HCT116 (cell line): ENCODE results near the gene FBXL4. TPM values are rescaled to one million over a fixed set of nuclear protein-coding genes. Genes with fewer than 3 reads are reported as not detected.

Source experiments
- ATAC-seq: fragments of 200-7000 bp; cut with Tn5 transposase; 2 replicates; pipeline ENCODE4 v1.9.1; 2020; ENCODE audit warnings: mild to moderate bottlenecking, moderate library complexity
- BruUV-seq: library from RNA; stranded (reverse); fragments of 400-500 nt; replicated peaks from 2 replicates; lab custom pipeline; 2021; lab: Mats Ljungman, UMichigan
- CTCF ChIA-PET: fragments of 300-600 bp; sonication (Branson Sonifier 250); formaldehyde crosslinking; loops from one replicate; lab custom pipeline; 2021; ENCODE audit warnings: antibody characterized with exemption; lab: Charles Lee
- POLR2A ChIA-PET: fragments of 300-600, 350-600 bp; sonication (Branson Sonifier 250); formaldehyde crosslinking; loops from one replicate; lab custom pipeline; 2021; ENCODE audit warnings: antibody characterized with exemption; lab: Charles Lee
- RAD21 ChIA-PET, 2 experiments: fragments of 300-600 bp; sonication (Branson Sonifier 250); formaldehyde crosslinking; loops; one replicate each; lab custom pipeline; 2023; ENCODE audit warnings: low total read pairs in 2 of 2; ENCODE audit not compliant: uncharacterized antibody in 2 of 2, unreplicated experiment in 2 of 2, low non-redundant PET in 1 of 2; lab: Charles Lee
- DNase-seq: peaks from one replicate; pipeline ENCODE4 v3.0.0-alpha.2; 2010; ENCODE audit warnings: low read depth, low spot score
- H2AFZ ChIP-seq: fragments of 200-600 bp; shearing (Covaris generic), sonication (generic); 2 replicates; pipeline ENCODE4 v1.6.1; 2017; ENCODE audit warnings: low read depth, mixed run types, mixed read lengths, antibody characterized with exemption, low read length; ENCODE audit not compliant: poor library complexity, severe bottlenecking
- H3K27ac ChIP-seq: 2 replicates; pipeline ENCODE4 v1.5.1; 2012; ENCODE audit warnings: low read depth, low read length
- H3K27me3 ChIP-seq: fragments of 200-600 bp; sonication (generic); 2 replicates; pipeline ENCODE4 v1.6.1; 2016; ENCODE audit warnings: mixed run types, low read length, mixed read lengths; ENCODE audit not compliant: insufficient read depth
- H3K36me3 ChIP-seq, 2 experiments: fragments of 200-500 bp in 1 of 2; fragments of 200-600 bp in 1 of 2; sonication (Bioruptor generic) in 1 of 2; sonication (generic) in 1 of 2; 2 replicates each; pipeline versions ENCODE4 v1.5.1 to v1.6.1; 2014 to 2016; ENCODE audit warnings: low read length in 2 of 2, inconsistent platforms in 1 of 2, mixed read lengths in 1 of 2, mixed run types in 1 of 2; ENCODE audit not compliant: insufficient read depth in 2 of 2, control insufficient read depth in 1 of 2
- H3K4me1 ChIP-seq, 2 experiments: fragments of 200-600 bp in 1 of 2; sonication (generic) in 1 of 2; 2 replicates each; pipeline versions ENCODE4 v1.5.1 to v1.6.1; 2012 to 2017; ENCODE audit warnings: low read length in 2 of 2, inconsistent platforms in 1 of 2, mild to moderate bottlenecking in 1 of 2, mixed read lengths in 1 of 2, mixed run types in 1 of 2, moderate library complexity in 1 of 2; ENCODE audit not compliant: insufficient read depth in 2 of 2, control insufficient read depth in 1 of 2
- H3K4me2 ChIP-seq: fragments of 200-600 bp; sonication (generic); 2 replicates; pipeline ENCODE4 v1.6.1; 2017; ENCODE audit warnings: mixed run types, low read length, mixed read lengths
- H3K4me3 ChIP-seq, 2 experiments: fragments of 200-600 bp in 1 of 2; sonication (generic) in 1 of 2; replicated peaks in 1 of 2; 2 replicates each; pipeline ENCODE4 v1.5.1; 2011 to 2016; ENCODE audit warnings: low read length in 2 of 2, control low read depth in 1 of 2, low read depth in 1 of 2, mild to moderate bottlenecking in 1 of 2, mixed read lengths in 1 of 2, mixed run types in 1 of 2
- H3K79me2 ChIP-seq: fragments of 200-600 bp; sonication (generic); 2 replicates; pipeline ENCODE4 v1.6.1; 2017; ENCODE audit warnings: mild to moderate bottlenecking, mixed run types, low read length, moderate library complexity, mixed read lengths; ENCODE audit not compliant: insufficient read depth
- H3K9ac ChIP-seq: fragments of 200-600 bp; sonication (generic); 2 replicates; pipeline ENCODE4 v1.6.1; 2016; ENCODE audit warnings: low read length, mixed read lengths
- H3K9me2 ChIP-seq: fragments of 200-600 bp; sonication (generic), shearing (Covaris generic); 2 replicates; pipeline ENCODE4 v1.6.1; 2017; ENCODE audit warnings: mixed run types, mild to moderate bottlenecking, moderate library complexity; ENCODE audit not compliant: insufficient read depth
- H3K9me3 ChIP-seq, 2 experiments: fragments of 200-500 bp in 1 of 2; fragments of 200-600 bp in 1 of 2; sonication (Bioruptor generic) in 1 of 2; sonication (generic) in 1 of 2; 2 replicates each; pipeline ENCODE4 v1.6.1; 2014 to 2017; ENCODE audit warnings: low read length in 2 of 2, mixed read lengths in 2 of 2, inconsistent platforms in 1 of 2, low read depth in 1 of 2, mild to moderate bottlenecking in 1 of 2, mixed run types in 1 of 2, moderate library complexity in 1 of 2; ENCODE audit not compliant: control insufficient read depth in 1 of 2, insufficient read depth in 1 of 2
- H4K20me1 ChIP-seq: fragments of 200-600 bp; sonication (generic), shearing (Covaris generic); 2 replicates; pipeline ENCODE4 v1.6.1; 2017; ENCODE audit warnings: mixed run types, mild to moderate bottlenecking, moderate library complexity; ENCODE audit not compliant: insufficient read depth
- CBX3 ChIP-seq: IDR thresholded peaks from 2 replicates; pipeline ENCODE4 v1.6.1; 2012; ENCODE audit warnings: low read depth
- CTCF ChIP-seq, 3 experiments: fragments of 200-600 bp in 1 of 3; sonication (generic) in 1 of 3; IDR thresholded peaks in 2 of 3; conservative IDR thresholded peaks in 1 of 3; 2 replicates each; pipeline ENCODE4 v1.5.1; 2012 to 2017; ENCODE audit warnings: low read depth in 2 of 3, low read length in 2 of 3, antibody characterized with exemption in 1 of 3, borderline replicate concordance in 1 of 3, control low read depth in 1 of 3, mild to moderate bottlenecking in 1 of 3, mixed read lengths in 1 of 3, mixed run types in 1 of 3, moderate library complexity in 1 of 3; ENCODE audit not compliant: insufficient read depth in 1 of 3
- EGR1 ChIP-seq: IDR thresholded peaks from 2 replicates; pipeline ENCODE4 v1.6.1; 2012; ENCODE audit warnings: low read depth
- ELF1 ChIP-seq: IDR thresholded peaks from 2 replicates; pipeline ENCODE4 v1.6.1; 2012; ENCODE audit warnings: low read depth, borderline replicate concordance
- EZH2 ChIP-seq: fragments of 200-600 bp; sonication (generic); IDR thresholded peaks from 2 replicates; pipeline ENCODE4 v1.6.1; 2017; ENCODE audit warnings: antibody characterized with exemption, mixed run types
- SP1 ChIP-seq: IDR thresholded peaks from 2 replicates; pipeline ENCODE4 v1.6.1; 2012; ENCODE audit warnings: low read depth
- SRF ChIP-seq: IDR thresholded peaks from 2 replicates; pipeline ENCODE4 v1.6.1; 2012; ENCODE audit warnings: low read depth
- YY1 ChIP-seq: IDR thresholded peaks from 2 replicates; pipeline ENCODE4 v1.6.1; 2011; ENCODE audit warnings: low read length, low read depth, moderate library complexity, mild to moderate bottlenecking; ENCODE audit not compliant: insufficient replicate concordance; ENCODE audit errors: extremely low read depth
- ZBTB33 ChIP-seq: IDR thresholded peaks from 2 replicates; pipeline ENCODE4 v1.6.1; 2011; ENCODE audit warnings: mild to moderate bottlenecking, low read length, moderate library complexity; ENCODE audit not compliant: insufficient replicate concordance; ENCODE audit errors: extremely low read depth
- intact Hi-C: fragments of 100-400 bp; cut with micrococcal nuclease; formaldehyde crosslinking; loops from 2 replicates; pipeline ENCODE4 v1.10.0; 2022
- total RNA-seq: library from RNA; stranded (reverse); gene quantifications from one replicate; pipeline ENCODE4 v1.2.1, GENCODE V29; 2021; ENCODE audit not compliant: unreplicated experiment

The FBXL4 gene
- total RNA-seq, 1 experiment from 2014 or later, result 15.7 TPM

GRCh38 chr6:98847779-98848538 lies 99.8 kb downstream of the FBXL4 start:
- Histone ChIP-seq H3K9me3 (no peaks in the 10 kb centered on the region), H3K9ac (no peak overlapping the region), H3K4me1 (no peaks in the 10 kb centered on the region), H2AFZ (no peak overlapping the region), H3K36me3 (no peaks in the 10 kb centered on the region), H3K4me2 (no peak overlapping the region), H3K9me2 (no peaks in the 10 kb centered on the region), H3K27ac (no peak overlapping the region), H3K4me3 (no peak overlapping the region), H4K20me1 (no peaks in the 10 kb centered on the region), H3K79me2 (no peaks in the 10 kb centered on the region), H3K27me3 (no peaks in the 10 kb centered on the region)
- ChIA-PET POLR2A (no interaction called here), RAD21 (no interaction called here), CTCF (no interaction called here)
- BruUV-seq, result no TSS peak
- TF ChIP-seq ELF1, result no peak
- no peak for TF ChIP-seq EGR1
- TF ChIP-seq CBX3, result no peak
- no peak for TF ChIP-seq YY1
- TF ChIP-seq ZBTB33, result no peak
- no peak for TF ChIP-seq SRF
- TF ChIP-seq SP1, result no peak
- no peak for TF ChIP-seq EZH2
- TF ChIP-seq CTCF (IDR thresholded peaks at IDR 0.05 in 2 of 3, conservative IDR thresholded peaks at IDR 0.05 in 1 of 3; ENCODE audit: borderline replicate concordance in 1 of 3, insufficient read depth in 1 of 3, low read depth in 2 of 3, low read length in 2 of 3), result no peak
- intact Hi-C loops, result loop anchor here (5.0 to 10.0 kb wide), 5 partner anchors 269 to 1781 kb away; no protein-coding TSS in a partner anchor
- DNase-seq (no peak), ATAC-seq (no peak)
